MM.1S (cell line): ENCODE results near the gene RNF214.

Source experiments
- DNase-seq: peaks from one replicate; pipeline ENCODE4 v3.0.0-alpha.2; 2015
- H2AFZ ChIP-seq: fragments of 300-600 bp; sonication (generic); 2 replicates; pipeline ENCODE4 v1.6.0; 2016; ENCODE audit warnings: antibody characterized with exemption, low read length
- H3F3A ChIP-seq: fragments of 300-600 bp; sonication (generic); 2 replicates; pipeline ENCODE4 v1.6.1; 2016; ENCODE audit warnings: mild to moderate bottlenecking, antibody characterized with exemption, low read length, moderate library complexity, mixed read lengths; ENCODE audit not compliant: insufficient read depth
- H3K27ac ChIP-seq: fragments of 300-600 bp; sonication (generic); 2 replicates; pipeline ENCODE4 v1.5.1; 2016; ENCODE audit warnings: mild to moderate bottlenecking, low read length
- H3K27me3 ChIP-seq: fragments of 300-600 bp; sonication (generic); replicated peaks from 2 replicates; pipeline ENCODE4 v1.6.0; 2016; ENCODE audit warnings: low read length; ENCODE audit not compliant: insufficient read depth
- H3K36me3 ChIP-seq: fragments of 300-600 bp; sonication (generic); replicated peaks from 2 replicates; pipeline ENCODE4 v1.6.1; 2016; ENCODE audit warnings: mild to moderate bottlenecking, low read length, mixed read lengths; ENCODE audit not compliant: insufficient read depth
- H3K4me1 ChIP-seq: fragments of 300-600 bp; sonication (generic); 2 replicates; pipeline ENCODE4 v1.6.1; 2016; ENCODE audit warnings: low read length, mixed read lengths
- H3K4me2 ChIP-seq: fragments of 300-600 bp; sonication (generic); 2 replicates; pipeline ENCODE4 v1.6.0; 2016; ENCODE audit warnings: low read depth, low read length
- H3K4me3 ChIP-seq: fragments of 300-600 bp; sonication (generic); 2 replicates; pipeline ENCODE4 v1.5.1; 2016; ENCODE audit warnings: low read length, mixed read lengths
- H3K79me2 ChIP-seq: fragments of 300-600 bp; sonication (generic); 2 replicates; pipeline ENCODE4 v1.6.1; 2016; ENCODE audit warnings: mixed run types, low read length, mixed read lengths
- H3K9ac ChIP-seq: fragments of 300-600 bp; sonication (generic); 2 replicates; pipeline ENCODE4 v1.6.1; 2016; ENCODE audit warnings: low read length, mixed read lengths
- H3K9me2 ChIP-seq: fragments of 300-600 bp; sonication (generic); replicated peaks from 2 replicates; pipeline ENCODE4 v1.6.1; 2016; ENCODE audit warnings: mild to moderate bottlenecking, low read length, mixed read lengths; ENCODE audit not compliant: insufficient read depth
- H3K9me3 ChIP-seq: fragments of 300-600 bp; sonication (generic); replicated peaks from 2 replicates; pipeline ENCODE4 v1.6.1; 2016; ENCODE audit warnings: mild to moderate bottlenecking, low read length, mixed read lengths; ENCODE audit not compliant: insufficient read depth
- H4K20me1 ChIP-seq: fragments of 300-600 bp; sonication (generic); 2 replicates; pipeline ENCODE4 v1.6.1; 2016; ENCODE audit warnings: mild to moderate bottlenecking, low read length, moderate library complexity, mixed read lengths; ENCODE audit not compliant: insufficient read depth
- CTCF ChIP-seq: fragments of 300-600 bp; sonication (generic); IDR thresholded peaks from 2 replicates; pipeline ENCODE4 v1.5.1; 2016; ENCODE audit warnings: antibody characterized with exemption, low read length, mixed read lengths
- EZH2 ChIP-seq: fragments of 300-600 bp; sonication (generic); optimal IDR thresholded peaks from 2 replicates; pipeline ENCODE3; 2017; ENCODE audit warnings: low read depth, mild to moderate bottlenecking, antibody characterized with exemption, low read length, mixed read lengths
- EZH2phosphoT487 ChIP-seq: fragments of 300-600 bp; sonication (generic); IDR thresholded peaks from 2 replicates; pipeline ENCODE4 v1.6.1; 2018; ENCODE audit warnings: antibody characterized with exemption, low read length

RNF214 gene

GRCh38 chr11:117334896-117335295, 102.4 kb downstream of the RNF214 start:
- H3K79me2 ChIP-seq = no peaks in the 10 kb centered on the region
- no peaks in the 10 kb centered on the region for H3K27me3 ChIP-seq
- no peak overlapping the region for H3K27ac ChIP-seq
- no peak for TF ChIP-seq EZH2phosphoT487
- no peak overlapping the region for H3K9ac ChIP-seq
- no peak overlapping the region for H3K4me2 ChIP-seq
- H3K9me2 ChIP-seq = no peaks in the 10 kb centered on the region
- no peaks in the 10 kb centered on the region for H3K36me3 ChIP-seq
- no peaks in the 10 kb centered on the region for H3K4me1 ChIP-seq
- H4K20me1 ChIP-seq = no peaks in the 10 kb centered on the region
- no peak overlapping the region for H2AFZ ChIP-seq
- no peak overlapping the region for H3K4me3 ChIP-seq
- no peaks in the 10 kb centered on the region for H3F3A ChIP-seq
- H3K9me3 ChIP-seq = no peaks in the 10 kb centered on the region
- no peak for DNase-seq

- H3F3A ChIP-seq = no peaks in the 10 kb centered on the region
- no peaks in the 10 kb centered on the region for H3K79me2 ChIP-seq
- H4K20me1 ChIP-seq = no peaks in the 10 kb centered on the region
- no peak overlapping the region for H2AFZ ChIP-seq
- no peaks in the 10 kb centered on the region for H3K27me3 ChIP-seq
- H3K4me1 ChIP-seq = no peaks in the 10 kb centered on the region
- no peak overlapping the region for H3K27ac ChIP-seq
- TF ChIP-seq EZH2 = no peak
- no peak for TF ChIP-seq EZH2phosphoT487
- TF ChIP-seq CTCF = no peak
- H3K4me3 ChIP-seq = no peak overlapping the region
- H3K36me3 ChIP-seq = no peaks in the 10 kb centered on the region
- no peak overlapping the region for H3K9ac ChIP-seq
- DNase-seq = no peak
- H3K9me2 ChIP-seq = no peaks in the 10 kb centered on the region
- H3K9me3 ChIP-seq = no peaks in the 10 kb centered on the region
- H3K4me2 ChIP-seq = no peak overlapping the region
These were observed 102.9 kb downstream of the RNF214 start for GRCh38 chr11:117335399-117335798.
